Loucy (cell line): ENCODE measurements around the gene SOX8.

Experiments
- CTCF ChIP-seq: fragments of 200-600 bp; sonication (generic); conservative IDR thresholded peaks from 2 replicates; pipeline ENCODE4 v1.5.1; 2014; ENCODE audit warnings: mild to moderate bottlenecking, antibody characterized with exemption, low read length
- EZH2phosphoT487 ChIP-seq: fragments of 200-600 bp; IDR thresholded peaks from 2 replicates; pipeline ENCODE4 v1.6.1; 2018; ENCODE audit warnings: antibody characterized with exemption, mild to moderate bottlenecking, moderate library complexity, borderline replicate concordance

- no peak for TF ChIP-seq EZH2phosphoT487
- TF ChIP-seq CTCF = no peak
Observed at GRCh38 chr16:937311-937710, 44.3 kb upstream of the SOX8 start.
